Middle frontal gyrus (tissue), 1 donor: Measurements from ENCODE around the gene ATP7B.
A peak's percentile ranks its signal among the peaks of the same experiment; 100 is the strongest.
"Not testable (repeated sequence)": the region's sequence is repeated elsewhere in the genome, so short reads cannot be mapped to it uniquely, and the experiment has no call there.

Source experiments
- DNase-seq: peaks from one replicate; pipeline ENCODE4 v3.0.0-alpha.2; 2015; ENCODE audit warnings: low spot score; ENCODE audit errors: extremely low spot score

The ATP7B gene

GRCh38 chr13:51922771-51923480 lies 88.3 kb downstream of the ATP7B start:
- no peak for DNase-seq

- no peak for DNase-seq
Measured at GRCh38 chr13:51921790-51922740, 89.2 kb downstream of the ATP7B start.

- no peak for DNase-seq
Measured at GRCh38 chr13:51920786-51921185, 90.5 kb downstream of the ATP7B start.

- DNase-seq, result no peak
Measured at GRCh38 chr13:51920267-51920666, 91.0 kb downstream of the ATP7B start.

GRCh38 chr13:51919531-51919930 lies 91.7 kb downstream of the ATP7B start:
- no peak for DNase-seq

- no peak for DNase-seq
Measured at GRCh38 chr13:51916962-51917361, 94.3 kb downstream of the ATP7B start.

- DNase-seq, result no peak
Measured at GRCh38 chr13:51916051-51916818, 95.0 kb downstream of the ATP7B start.

GRCh38 chr13:51914137-51914493 lies 97.1 kb downstream of the ATP7B start:
- DNase-seq, result no peak

GRCh38 chr13:51913421-51914136 lies 97.7 kb downstream of the ATP7B start:
- DNase-seq, result no peak

GRCh38 chr13:51912511-51913225 lies 98.6 kb downstream of the ATP7B start:
- DNase-seq, result no peak

- peak; percentile 31 for DNase-seq
Measured at GRCh38 chr13:51912091-51912490, 99.2 kb downstream of the ATP7B start.

GRCh38 chr13:51910508-51910907 lies 100.7 kb downstream of the ATP7B start:
- no peak for DNase-seq

- DNase-seq, result not testable (repeated sequence)
Measured at GRCh38 chr13:51909265-51909664, 102.0 kb downstream of the ATP7B start.

- no peak for DNase-seq
Measured at GRCh38 chr13:51907040-51907732, 104.1 kb downstream of the ATP7B start.

- DNase-seq, result no peak
Measured at GRCh38 chr13:51906581-51906980, 104.7 kb downstream of the ATP7B start.

- no peak for DNase-seq
Measured at GRCh38 chr13:51905787-51906186, 105.5 kb downstream of the ATP7B start.

- DNase-seq, result no peak
Measured at GRCh38 chr13:51902776-51903175, 108.5 kb downstream of the ATP7B start.

- no peak for DNase-seq
Measured at GRCh38 chr13:51900471-51900870, 110.8 kb downstream of the ATP7B start.

- no peak for DNase-seq
Measured at GRCh38 chr13:51895906-51896888, 115.1 kb downstream of the ATP7B start.
